GM18907 (cell line): ENCODE measurements around the gene CTDP1.
"Not testable (repeated sequence)": the region's sequence is repeated elsewhere in the genome, so short reads cannot be mapped to it uniquely, and the experiment has no call there.

Experiments
- ATAC-seq: cut with Tn5 transposase; IDR thresholded peaks from one replicate; pipeline ENCODE4 v1.9.1; 2021; ENCODE audit warnings: mild to moderate bottlenecking, moderate library complexity; ENCODE audit not compliant: unreplicated experiment

CTDP1 gene

DNA sequence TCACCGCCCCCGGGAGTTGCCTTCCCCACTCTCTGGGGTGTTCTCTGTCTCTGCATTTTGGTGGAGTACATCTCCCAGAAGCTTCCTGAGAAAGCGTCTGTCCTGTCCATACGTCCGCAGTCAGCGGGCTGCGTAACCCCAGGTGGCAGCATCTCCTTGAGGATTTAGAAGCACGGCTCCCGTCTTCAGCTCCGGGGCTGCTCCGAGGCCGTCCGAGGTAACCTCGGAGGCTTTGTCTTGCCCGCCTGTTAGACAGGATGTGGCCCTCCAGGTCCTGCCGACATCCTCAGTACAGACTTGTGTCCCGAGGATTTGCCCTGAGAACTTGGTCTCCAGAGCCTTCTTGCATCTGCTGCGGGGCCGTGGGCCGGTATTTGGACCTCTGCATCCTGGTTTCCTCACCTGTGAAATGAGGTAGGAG lies 58.4 kb downstream of the CTDP1 start:
- no peak for ATAC-seq

- ATAC-seq: no peak
Observed at GRCh38 chr18:79738581-79739439, 59.2 kb downstream of the CTDP1 start.

- ATAC-seq: no peak
Observed at GRCh38 chr18:79739440-79739778, 59.8 kb downstream of the CTDP1 start.

DNA sequence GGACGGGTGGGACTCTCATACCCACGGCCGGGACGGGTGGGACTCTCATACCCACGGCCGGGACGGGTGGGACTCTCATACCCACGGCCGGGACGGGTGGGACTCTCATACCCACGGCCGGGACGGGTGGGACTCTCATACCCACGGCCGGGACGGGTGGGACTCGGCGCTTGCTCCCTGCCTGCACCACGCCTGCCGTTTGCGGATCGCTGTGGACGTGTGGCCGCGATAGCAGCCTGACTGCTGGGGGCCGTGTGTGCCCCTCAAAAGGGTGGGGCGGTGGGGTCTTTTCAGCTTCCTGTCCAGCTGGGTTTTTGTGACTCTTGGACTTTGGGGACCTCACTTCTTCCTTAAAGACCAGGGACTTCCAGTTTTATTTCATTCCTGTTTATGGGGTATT lies 60.4 kb downstream of the CTDP1 start:
- ATAC-seq: not testable (repeated sequence)

DNA sequence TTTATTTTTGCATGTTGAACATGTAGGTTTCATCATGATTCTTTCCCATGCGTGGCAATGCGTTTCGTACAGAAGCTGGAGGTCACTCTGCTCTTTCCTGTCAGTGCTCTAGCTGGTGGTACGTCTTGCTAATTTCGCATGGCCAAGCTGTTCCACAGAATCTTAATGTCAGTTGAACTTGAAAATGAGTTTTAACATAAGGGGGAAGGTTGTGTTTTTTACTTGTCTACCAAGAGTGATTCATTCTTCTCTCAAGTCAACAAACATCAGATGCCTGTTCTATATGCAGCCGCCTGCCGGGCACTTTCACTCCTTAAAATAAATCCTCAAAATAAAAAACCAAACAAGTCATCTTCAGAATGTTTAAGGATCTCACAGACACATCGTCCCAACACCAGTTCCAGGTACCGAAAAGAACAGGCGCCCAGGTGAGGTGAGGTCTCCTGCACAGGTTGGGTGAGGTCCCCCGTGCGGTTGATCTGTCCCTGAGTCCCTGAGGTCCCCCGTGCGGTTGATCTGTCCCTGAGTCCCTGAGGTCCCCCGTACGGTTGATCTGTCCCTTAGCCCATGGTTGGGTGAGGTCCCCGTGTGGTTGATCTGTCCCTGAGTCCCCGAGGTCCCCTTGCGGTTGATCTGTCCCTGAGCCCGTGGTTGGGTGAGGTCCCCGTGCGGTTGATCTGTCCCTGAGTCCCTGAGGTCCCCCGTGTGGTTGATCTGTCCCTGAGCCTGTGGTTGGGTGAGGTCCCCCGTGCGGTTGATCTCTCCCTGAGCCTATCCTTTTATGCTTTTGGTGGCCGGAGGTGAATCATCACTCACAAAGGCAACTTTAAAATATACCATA lies 61.1 kb downstream of the CTDP1 start:
- no peak for ATAC-seq

DNA sequence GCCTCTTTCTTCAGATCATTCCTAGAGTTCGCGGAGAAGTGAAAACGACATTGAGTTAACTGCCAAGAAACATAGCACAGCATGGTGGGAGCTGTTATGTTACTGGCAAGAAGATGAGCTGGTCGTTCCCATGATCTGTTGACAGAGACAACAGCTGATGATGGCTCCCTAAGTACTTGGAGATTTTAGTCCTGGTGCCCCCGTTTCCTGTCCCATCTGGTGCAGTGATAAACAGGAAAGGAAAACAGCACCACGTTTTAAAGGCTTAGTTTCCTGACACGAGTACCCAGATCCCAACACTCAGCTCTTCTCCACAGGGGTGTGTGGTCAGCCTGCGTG lies 61.7 kb downstream of the CTDP1 start:
- no peak for ATAC-seq

DNA sequence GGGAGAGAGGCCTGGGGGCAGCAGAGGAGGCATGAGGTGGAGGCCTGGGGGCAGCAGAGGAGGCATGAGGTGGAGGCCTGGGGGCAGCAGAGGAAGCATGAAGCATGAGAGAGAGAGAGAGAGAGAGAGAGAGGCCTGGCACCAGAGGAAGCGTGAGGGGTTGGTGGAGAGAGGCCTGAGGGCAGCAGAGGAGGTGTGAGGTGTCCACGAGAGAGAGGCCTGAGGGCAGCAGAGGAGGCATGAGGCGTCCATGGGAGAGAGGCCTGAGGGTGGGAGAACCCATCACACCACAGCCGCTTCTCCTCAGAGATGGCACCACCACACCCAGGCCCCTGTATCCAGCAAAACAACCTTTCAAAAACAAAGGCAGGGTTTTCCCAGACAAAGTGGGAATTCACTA lies 62.5 kb downstream of the CTDP1 start:
- no peak for ATAC-seq

DNA sequence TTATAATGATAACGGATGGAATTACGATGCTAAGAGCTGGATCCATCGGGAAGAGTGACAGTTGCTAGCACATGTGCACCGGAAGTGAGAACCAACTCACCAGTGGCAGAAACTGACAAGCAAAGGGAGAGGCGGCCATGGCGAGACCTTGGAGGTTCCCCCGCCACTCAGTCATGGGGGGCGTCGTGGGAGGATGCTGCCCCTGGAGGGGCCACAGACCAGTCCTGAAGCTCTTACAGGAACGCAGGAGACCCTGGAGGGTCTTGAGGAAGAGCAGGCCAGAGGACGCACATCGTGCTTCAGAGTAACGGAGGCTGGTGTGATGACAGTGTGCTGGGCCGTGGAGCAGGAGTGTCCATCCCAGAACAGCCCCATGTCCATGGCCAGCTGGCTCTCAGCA lies 65.0 kb downstream of the CTDP1 start:
- ATAC-seq: no peak

DNA sequence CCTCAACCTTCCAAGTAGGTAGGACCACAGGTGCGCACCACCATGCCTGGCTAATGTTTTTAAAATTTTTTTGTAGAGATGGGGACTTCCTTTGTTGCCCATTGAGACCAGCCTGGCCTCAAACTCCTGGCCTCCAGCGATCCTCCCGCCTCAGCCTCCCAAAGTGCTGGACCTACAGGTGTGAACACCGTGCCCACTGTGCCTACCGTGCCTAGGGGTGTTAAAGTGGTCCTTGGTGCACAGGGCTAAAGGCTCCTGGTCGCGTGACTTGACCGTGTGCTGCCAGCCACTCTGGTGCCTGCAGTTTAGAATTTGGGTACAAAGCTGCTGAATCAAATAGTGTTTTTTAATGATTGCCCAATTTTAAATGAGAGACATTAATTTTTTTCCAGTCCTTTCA lies 67.1 kb downstream of the CTDP1 start:
- no peak for ATAC-seq

GRCh38 chr18:79747156-79747845 lies 67.7 kb downstream of the CTDP1 start:
- no peak for ATAC-seq

DNA sequence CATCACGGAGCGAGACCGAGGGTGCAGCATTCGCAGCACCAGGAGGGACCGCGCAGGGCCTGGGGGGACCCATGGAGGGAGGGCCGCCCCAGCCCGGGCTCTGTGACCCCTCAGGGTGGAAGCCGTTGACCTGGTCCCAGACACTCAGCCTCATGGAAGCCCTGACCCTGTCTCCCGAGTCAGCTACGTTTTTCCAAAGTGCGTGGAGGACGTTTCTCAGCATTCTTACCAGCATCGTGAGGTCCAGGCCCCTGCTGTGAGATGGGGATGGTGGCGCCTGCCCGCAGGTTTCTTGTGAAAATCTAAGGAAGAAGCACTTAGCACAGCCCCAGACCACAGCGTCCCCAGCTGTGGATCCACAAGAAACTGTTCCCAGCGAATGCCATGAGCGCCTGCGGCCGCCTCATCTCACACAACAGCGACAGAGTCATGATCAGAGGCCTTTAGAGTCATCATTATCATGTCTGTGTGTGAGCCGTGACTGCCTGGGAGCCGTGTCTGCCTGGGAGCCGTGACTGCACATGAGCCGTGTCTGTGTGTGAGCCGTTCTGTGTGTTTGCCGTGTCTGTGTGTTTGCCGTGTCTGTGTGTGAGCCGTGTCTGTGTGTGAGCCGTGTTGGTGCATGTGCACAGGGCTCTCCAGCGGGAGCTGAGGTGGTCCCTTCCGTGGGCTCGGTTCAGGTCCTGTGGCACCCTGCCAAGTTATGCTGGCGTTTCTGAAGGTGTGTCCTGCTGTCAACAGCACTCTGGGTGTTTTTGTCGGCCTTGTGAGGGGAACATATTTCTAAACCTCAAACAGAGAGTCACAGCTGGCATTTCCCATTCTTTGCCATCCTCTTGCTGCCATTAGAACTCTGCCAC lies 68.9 kb downstream of the CTDP1 start:
- ATAC-seq: no peak

GRCh38 chr18:79749251-79750191 lies 69.9 kb downstream of the CTDP1 start:
- no peak for ATAC-seq

GRCh38 chr18:79750980-79751571 lies 71.5 kb downstream of the CTDP1 start:
- ATAC-seq: no peak

- ATAC-seq: not testable (repeated sequence)
Observed at GRCh38 chr18:79751918-79752578, 72.4 kb downstream of the CTDP1 start.

DNA sequence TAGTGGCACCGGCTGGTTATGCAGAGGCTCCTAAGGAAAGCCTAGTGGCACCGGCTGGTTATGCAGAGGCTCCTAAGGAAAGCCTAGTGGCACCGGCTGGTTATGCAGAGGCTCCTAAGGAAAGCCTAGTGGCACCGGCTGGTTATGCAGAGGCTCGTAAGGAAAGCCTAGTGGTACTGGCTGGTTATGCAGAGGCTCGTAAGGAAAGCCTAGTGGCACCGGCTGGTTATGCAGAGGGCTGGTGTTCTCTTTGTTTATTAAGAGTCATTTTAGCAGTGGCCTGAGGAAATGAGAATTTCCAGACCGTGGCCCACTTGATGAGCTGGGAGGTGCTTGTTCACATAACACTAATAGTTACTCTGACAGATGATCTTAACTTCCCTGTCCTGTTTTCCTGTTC lies 73.3 kb downstream of the CTDP1 start:
- ATAC-seq: not testable (repeated sequence)

DNA sequence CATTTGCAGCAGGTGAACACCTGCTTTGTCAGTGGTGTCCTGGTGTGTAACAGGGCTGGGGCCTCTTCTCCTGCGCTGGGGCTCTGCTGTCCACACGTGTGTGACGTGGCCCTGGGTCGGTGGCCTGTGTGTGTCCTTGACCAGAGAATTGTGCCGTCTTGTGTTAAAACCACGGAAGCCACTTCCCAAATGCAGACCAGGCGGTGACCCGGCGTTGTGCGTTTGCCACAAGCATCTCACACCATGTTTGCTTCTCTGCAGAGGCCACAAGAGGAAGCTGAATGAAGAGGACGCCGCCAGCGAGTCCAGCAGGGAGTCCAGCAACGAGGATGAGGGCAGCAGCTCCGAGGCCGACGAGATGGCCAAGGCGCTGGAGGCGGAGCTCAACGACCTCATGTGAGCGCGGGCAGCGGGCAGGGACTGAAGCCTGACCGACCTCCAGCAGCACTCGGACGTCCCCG lies 73.8 kb downstream of the CTDP1 start:
- ATAC-seq: no peak

DNA sequence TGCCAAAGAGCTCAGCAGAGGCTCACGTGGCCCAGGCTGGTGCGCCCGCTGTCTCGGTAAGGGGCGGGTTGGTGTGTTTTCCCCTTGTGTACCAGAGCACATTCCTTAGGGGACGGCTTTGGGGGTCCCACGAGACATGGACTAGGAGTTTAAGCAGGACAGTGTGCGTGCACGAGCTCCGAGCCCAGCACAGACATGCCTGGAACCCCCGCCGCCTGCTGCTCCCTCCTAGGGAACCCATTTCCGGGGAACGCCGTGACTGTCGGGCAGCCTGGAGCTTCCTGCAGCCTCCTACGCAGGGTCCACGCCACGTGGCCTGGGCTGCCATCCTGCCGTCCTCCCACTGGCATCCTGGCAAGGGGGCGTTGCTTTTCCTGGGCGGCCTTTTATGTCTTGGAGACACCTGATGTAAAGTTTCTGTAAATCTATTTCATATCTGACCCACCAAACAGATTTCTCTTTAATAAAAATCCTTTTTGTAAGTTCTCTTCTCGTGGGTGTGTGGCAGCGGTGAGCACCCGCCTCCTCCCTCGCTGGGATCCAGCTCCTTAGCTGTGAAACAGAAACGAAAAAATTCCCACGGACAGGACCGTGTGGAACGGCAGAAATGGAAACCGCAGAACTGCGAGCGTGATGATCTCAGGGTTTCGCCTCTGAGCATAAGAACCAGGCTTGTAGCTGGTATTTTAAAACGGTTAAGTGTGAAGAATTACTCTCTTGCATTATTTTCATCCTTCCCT lies 74.6 kb downstream of the CTDP1 start:
- no peak for ATAC-seq

GRCh38 chr18:79754831-79755351 lies 75.3 kb downstream of the CTDP1 start:
- ATAC-seq: no peak
